Gastroesophageal sphincter (tissue), 4 donors: ENCODE measurements around the gene POU2AF1. TPM values are rescaled to one million over a fixed set of nuclear protein-coding genes. Genes with fewer than 3 reads are reported as not detected.

ENCODE experiments used
- ATAC-seq: fragments of 150-250 bp; one replicate; pipeline ENCODE4 v1.9.1; 2016; ENCODE audit warnings: mild to moderate bottlenecking, moderate library complexity
- H3K27ac ChIP-seq, 4 donors: fragments of 200-600 bp; sonication (generic) in 3 of 4; 1 replicate in 3 of 4; 2 replicates in 1 of 4; pipeline ENCODE4 v1.5.1; 2016 to 2019
- H3K27me3 ChIP-seq: fragments of 200-600 bp; sonication (generic); one replicate; pipeline ENCODE4 v1.5.1; 2019
- H3K36me3 ChIP-seq, 2 donors: fragments of 200-600 bp; sonication (generic); one replicate each; pipeline ENCODE4 v1.5.1; 2019; ENCODE audit warnings: control low read depth in 1 of 2
- H3K4me1 ChIP-seq, 3 donors: fragments of 200-600 bp; sonication (generic); 1 replicate in 2 of 3; 2 replicates in 1 of 3; pipeline ENCODE4 v1.5.1; 2016 to 2019; ENCODE audit warnings: control low read depth in 2 of 3
- H3K4me3 ChIP-seq, 2 donors: fragments of 200-600 bp; sonication (generic); one replicate each; pipeline ENCODE4 v1.5.1; 2019; ENCODE audit warnings: mild to moderate bottlenecking in 1 of 2, moderate library complexity in 1 of 2
- H3K9me3 ChIP-seq, 3 donors: fragments of 200-600 bp; sonication (generic); one replicate each; pipeline ENCODE4 v1.5.1; 2017 to 2019; ENCODE audit warnings: control low read depth in 2 of 3
- EP300 ChIP-seq: sonication (generic); formaldehyde crosslinking; IDR thresholded peaks from one replicate; pipeline ENCODE4 v1.6.1; 2017; ENCODE audit warnings: antibody characterized with exemption, mild to moderate bottlenecking
- POLR2A ChIP-seq, 2 donors: fragments of 450-650 bp; IDR thresholded peaks; one replicate each; pipeline ENCODE4 v1.6.1; 2017; ENCODE audit warnings: antibody characterized with exemption in 2 of 2, mild to moderate bottlenecking in 2 of 2, moderate library complexity in 1 of 2
- POLR2AphosphoS5 ChIP-seq: sonication (generic); formaldehyde crosslinking; IDR thresholded peaks from one replicate; pipeline ENCODE4 v1.6.1; 2017; ENCODE audit warnings: antibody characterized with exemption
- WGBS, 2 donors: methylation state at CpG; one replicate each; pipeline ENCODE4 v1.1.5; 2018; ENCODE audit warnings: low coverage in 1 of 2; 5-methylcytosine and 5-hydroxymethylcytosine counted together
- total RNA-seq, 4 donors: library from RNA; depleted of rRNA; stranded (reverse); fragments of >200 nt; gene quantifications; one replicate each; pipeline ENCODE4 v1.1.0, GENCODE V29; 2016
- TF ChIP-seq, protein P1 (sequence below), 4 experiments: fragments of 200-600 bp in 2 of 4; fragments of 450-650 bp in 2 of 4; sonication (generic) in 1 of 4; IDR thresholded peaks; one replicate each; pipeline ENCODE4 v1.5.1; 2017 to 2019; ENCODE audit warnings: antibody characterized with exemption in 4 of 4, mild to moderate bottlenecking in 2 of 4, moderate library complexity in 2 of 4

Gene POU2AF1
- total RNA-seq, 4 donors from 2014 or later: 0.10 TPM; not detected in 3

DNA sequence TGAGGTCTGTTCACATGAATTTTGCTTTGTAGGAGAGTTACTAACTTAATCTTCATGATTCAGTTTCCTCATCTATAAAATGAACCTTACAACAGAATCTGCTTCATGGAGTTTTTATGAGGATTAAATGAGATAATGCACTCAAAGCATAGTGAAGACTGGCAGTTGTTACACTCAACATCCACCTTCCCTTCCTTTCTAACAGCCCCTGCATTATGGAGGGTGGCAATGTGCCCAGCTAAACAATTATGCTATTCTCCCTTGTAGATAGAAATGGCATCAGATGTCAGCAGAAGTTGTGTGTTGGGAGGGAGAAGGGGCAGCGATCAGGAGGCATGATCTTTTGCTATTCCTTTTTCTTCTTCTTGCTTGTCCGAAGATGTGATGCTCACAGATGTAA is 6.5 kb downstream of the POU2AF1 start:
- H3K4me1 ChIP-seq: no peaks in the 10 kb centered on the region
- no peak overlapping the region for H3K27ac ChIP-seq
- WGBS, 2 donors: 100% methylated on average over 1 to 2 of the region's 2 CpGs
- H3K36me3 ChIP-seq: no peaks in the 10 kb centered on the region
- H3K4me3 ChIP-seq: no peak overlapping the region
- no peaks in the 10 kb centered on the region for H3K27me3 ChIP-seq
- H3K9me3 ChIP-seq: no peaks in the 10 kb centered on the region
- ATAC-seq: no peak
- TF ChIP-seq, protein P1, sequence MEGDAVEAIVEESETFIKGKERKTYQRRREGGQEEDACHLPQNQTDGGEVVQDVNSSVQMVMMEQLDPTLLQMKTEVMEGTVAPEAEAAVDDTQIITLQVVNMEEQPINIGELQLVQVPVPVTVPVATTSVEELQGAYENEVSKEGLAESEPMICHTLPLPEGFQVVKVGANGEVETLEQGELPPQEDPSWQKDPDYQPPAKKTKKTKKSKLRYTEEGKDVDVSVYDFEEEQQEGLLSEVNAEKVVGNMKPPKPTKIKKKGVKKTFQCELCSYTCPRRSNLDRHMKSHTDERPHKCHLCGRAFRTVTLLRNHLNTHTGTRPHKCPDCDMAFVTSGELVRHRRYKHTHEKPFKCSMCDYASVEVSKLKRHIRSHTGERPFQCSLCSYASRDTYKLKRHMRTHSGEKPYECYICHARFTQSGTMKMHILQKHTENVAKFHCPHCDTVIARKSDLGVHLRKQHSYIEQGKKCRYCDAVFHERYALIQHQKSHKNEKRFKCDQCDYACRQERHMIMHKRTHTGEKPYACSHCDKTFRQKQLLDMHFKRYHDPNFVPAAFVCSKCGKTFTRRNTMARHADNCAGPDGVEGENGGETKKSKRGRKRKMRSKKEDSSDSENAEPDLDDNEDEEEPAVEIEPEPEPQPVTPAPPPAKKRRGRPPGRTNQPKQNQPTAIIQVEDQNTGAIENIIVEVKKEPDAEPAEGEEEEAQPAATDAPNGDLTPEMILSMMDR (IDR thresholded peaks at IDR 0.05): no peak
- TF ChIP-seq POLR2A (IDR thresholded peaks at IDR 0.05) (no peak), POLR2AphosphoS5 (no peak), EP300 (no peak)

DNA sequence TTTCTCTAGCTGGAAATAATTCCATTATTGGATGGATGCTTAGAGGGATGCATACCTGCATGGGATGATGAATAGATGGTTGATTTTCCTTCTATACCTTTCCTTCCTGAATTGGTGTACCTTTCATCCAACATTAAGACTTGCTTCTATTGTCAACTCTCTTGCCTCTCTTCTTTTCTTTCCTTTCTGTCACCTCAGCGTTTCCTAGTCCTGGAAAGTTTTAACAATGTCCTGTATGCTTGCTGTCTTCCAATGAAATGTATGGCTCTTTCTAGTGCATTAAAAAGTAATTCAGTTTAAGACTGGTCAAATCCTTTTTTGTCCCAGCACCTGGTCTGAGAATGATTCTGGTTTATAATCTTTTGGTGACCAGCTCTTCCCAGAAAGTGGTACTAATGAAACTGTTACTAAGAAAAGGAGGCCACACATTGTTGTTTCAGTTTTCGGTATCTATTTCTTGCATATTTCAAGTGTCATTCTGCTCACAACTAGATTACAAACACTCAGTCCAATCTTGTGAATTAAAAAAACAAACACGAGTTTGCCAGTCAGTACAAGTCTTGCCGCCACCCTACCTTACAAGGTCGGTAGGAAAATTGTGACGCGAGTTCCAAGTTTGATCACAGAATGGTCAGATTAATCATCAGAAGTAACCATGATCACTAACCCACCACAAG is 8.0 kb downstream of the POU2AF1 start:
- no peak for ATAC-seq
- H3K4me1 ChIP-seq: peaks cover 0 to 4% (median 0%) of the 10 kb centered on the region in 3 donors
- no peaks in the 10 kb centered on the region for H3K9me3 ChIP-seq
- no peaks in the 10 kb centered on the region for H3K27me3 ChIP-seq
- 54 to 68% methylated on average over 5 to 7 of the region's 7 CpGs for WGBS, 2 donors
- H3K27ac ChIP-seq: no peak overlapping the region
- TF ChIP-seq EP300 (no peak), POLR2AphosphoS5 (no peak)
- TF ChIP-seq, protein P1 (IDR thresholded peaks at IDR 0.05): no peak
- H3K36me3 ChIP-seq: no peaks in the 10 kb centered on the region
- H3K4me3 ChIP-seq: no peak overlapping the region

DNA sequence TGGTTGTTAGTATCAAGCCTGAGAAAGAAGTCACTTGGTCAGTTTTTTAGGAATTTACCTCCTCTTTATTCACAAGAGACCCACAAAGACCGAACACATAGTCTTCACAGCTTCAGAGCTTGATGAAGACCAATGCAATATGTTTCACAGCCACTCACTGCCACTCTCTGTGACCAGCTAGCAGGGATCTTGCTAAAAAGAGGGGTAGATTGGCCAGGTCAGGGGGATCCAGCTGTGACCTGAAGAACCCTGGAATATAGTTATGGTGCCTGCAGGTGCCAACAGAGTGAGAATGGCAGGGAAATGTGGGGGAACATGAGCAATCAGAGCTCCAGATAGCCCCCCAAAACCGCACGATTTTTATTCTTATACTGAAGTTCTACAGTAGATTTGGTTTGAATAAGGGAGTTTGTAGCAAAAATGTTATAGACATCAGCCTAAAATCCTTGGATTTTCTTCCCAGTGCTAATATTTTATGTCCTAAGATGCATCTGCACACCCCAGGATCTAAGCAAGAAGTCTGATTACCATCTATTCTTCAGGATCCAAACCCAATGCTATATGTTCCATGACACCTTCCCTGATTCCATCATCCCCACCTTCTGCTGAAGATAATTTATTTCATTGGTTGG is 8.7 kb downstream of the POU2AF1 start:
- TF ChIP-seq POLR2A (IDR thresholded peaks at IDR 0.05): no peak
- TF ChIP-seq, protein P1 (IDR thresholded peaks at IDR 0.05): no peak
- TF ChIP-seq EP300: no peak
- no peak for TF ChIP-seq POLR2AphosphoS5
- no peaks in the 10 kb centered on the region for H3K27me3 ChIP-seq
- H3K36me3 ChIP-seq: no peaks in the 10 kb centered on the region
- H3K9me3 ChIP-seq: no peaks in the 10 kb centered on the region
- H3K4me1 ChIP-seq: peaks cover 0 to 10% (median 0%) of the 10 kb centered on the region in 3 donors
- 97 to 100% methylated on average over 2 to 3 of the region's 3 CpGs for WGBS, 2 donors
- H3K4me3 ChIP-seq: no peak overlapping the region
- no peak for ATAC-seq
- no peak overlapping the region for H3K27ac ChIP-seq

DNA sequence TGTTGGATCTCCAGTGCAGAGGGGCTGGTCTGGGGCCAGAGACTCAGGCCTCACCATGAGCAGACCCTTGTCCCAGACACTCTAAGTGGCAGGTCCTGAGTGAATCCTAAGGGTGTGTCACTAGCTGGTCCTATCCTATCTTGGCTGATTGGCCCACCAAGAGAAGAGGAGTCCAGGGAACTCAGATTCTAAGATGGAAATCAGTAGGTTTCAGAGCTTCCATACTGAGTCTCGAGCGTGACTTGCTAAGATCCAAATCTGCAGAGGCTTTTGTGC is 10.9 kb downstream of the POU2AF1 start:
- no peaks in the 10 kb centered on the region for H3K36me3 ChIP-seq
- 82% methylated on average over 2 of the region's 2 CpGs; no CpG with 5 or more reads in 1 of the 2 donors for WGBS, 2 donors
- no peaks in the 10 kb centered on the region for H3K27me3 ChIP-seq
- no peaks in the 10 kb centered on the region for H3K9me3 ChIP-seq
- ATAC-seq: no peak
- TF ChIP-seq POLR2A (IDR thresholded peaks at IDR 0.05) (no peak), POLR2AphosphoS5 (no peak), EP300 (no peak)
- TF ChIP-seq, protein P1 (IDR thresholded peaks at IDR 0.05): no peak
- H3K4me1 ChIP-seq: peaks cover 0 to 10% (median 0%) of the 10 kb centered on the region in 3 donors
- H3K27ac ChIP-seq: no peak overlapping the region
- no peak overlapping the region for H3K4me3 ChIP-seq
